DOHH2 (cell line): ENCODE results near the gene ALG9.

Experiments
- H3F3A ChIP-seq: fragments of 200-600 bp; sonication (generic), shearing (Covaris generic); 2 replicates; pipeline ENCODE4 v1.6.0; 2016; ENCODE audit warnings: antibody characterized with exemption, mild to moderate bottlenecking; ENCODE audit not compliant: control insufficient read depth, insufficient read depth
- H3K27ac ChIP-seq: fragments of 200-600 bp; sonication (generic); 2 replicates; pipeline ENCODE4 v1.5.1; 2014; ENCODE audit warnings: low read depth, mild to moderate bottlenecking, low read length, moderate library complexity
- H3K27me3 ChIP-seq: fragments of 200-600 bp; sonication (generic); 2 replicates; pipeline ENCODE4 v1.6.1; 2014; ENCODE audit warnings: mild to moderate bottlenecking, low read length, mixed read lengths; ENCODE audit not compliant: control insufficient read depth
- H3K36me3 ChIP-seq: fragments of 200-600 bp; sonication (generic); 2 replicates; pipeline ENCODE4 v1.6.1; 2014; ENCODE audit warnings: mild to moderate bottlenecking, low read length, moderate library complexity, mixed read lengths; ENCODE audit not compliant: control insufficient read depth
- H3K4me1 ChIP-seq: fragments of 200-600 bp; sonication (generic); 2 replicates; pipeline ENCODE4 v1.6.1; 2014; ENCODE audit warnings: mild to moderate bottlenecking, low read length, mixed read lengths; ENCODE audit not compliant: control insufficient read depth
- H3K4me2 ChIP-seq: fragments of 200-600 bp; sonication (generic); 2 replicates; pipeline ENCODE4 v1.6.0; 2014; ENCODE audit warnings: mild to moderate bottlenecking, low read length, moderate library complexity
- H3K4me3 ChIP-seq: fragments of 200-600 bp; sonication (generic); 2 replicates; pipeline ENCODE4 v1.5.1; 2014; ENCODE audit warnings: mild to moderate bottlenecking, low read length, mixed read lengths
- H3K79me2 ChIP-seq: fragments of 200-600 bp; sonication (generic); 2 replicates; pipeline ENCODE4 v1.6.1; 2014; ENCODE audit warnings: mild to moderate bottlenecking, low read length, mixed read lengths; ENCODE audit not compliant: control insufficient read depth
- H3K9me2 ChIP-seq: fragments of 200-600 bp; sonication (generic); replicated peaks from 2 replicates; pipeline ENCODE4 v1.6.1; 2014; ENCODE audit warnings: mild to moderate bottlenecking, low read length, mixed read lengths; ENCODE audit not compliant: control insufficient read depth
- H3K9me3 ChIP-seq: fragments of 200-600 bp; sonication (generic); 2 replicates; pipeline ENCODE4 v1.6.1; 2014; ENCODE audit warnings: antibody characterized with exemption, low read length, mixed read lengths; ENCODE audit not compliant: control insufficient read depth, insufficient read depth
- H4K20me1 ChIP-seq: fragments of 200-600 bp; sonication (generic); 2 replicates; pipeline ENCODE4 v1.6.0; 2014; ENCODE audit warnings: low read depth, mild to moderate bottlenecking, antibody characterized with exemption, low read length, moderate library complexity; ENCODE audit not compliant: control insufficient read depth, insufficient read depth
- EZH2phosphoT487 ChIP-seq: fragments of 200-600 bp; sonication (generic); IDR thresholded peaks from 2 replicates; pipeline ENCODE4 v1.6.1; 2017; ENCODE audit warnings: borderline replicate concordance, mild to moderate bottlenecking, antibody characterized with exemption, low read length, moderate library complexity, mixed read lengths
- TF ChIP-seq, protein P1 (sequence below): fragments of 200-600 bp; sonication (generic); IDR thresholded peaks from one replicate; pipeline ENCODE4 v1.5.1; 2014; ENCODE audit warnings: antibody characterized with exemption, mild to moderate bottlenecking, low read depth, low read length; ENCODE audit not compliant: poor library complexity, severe bottlenecking

The ALG9 gene

DNA sequence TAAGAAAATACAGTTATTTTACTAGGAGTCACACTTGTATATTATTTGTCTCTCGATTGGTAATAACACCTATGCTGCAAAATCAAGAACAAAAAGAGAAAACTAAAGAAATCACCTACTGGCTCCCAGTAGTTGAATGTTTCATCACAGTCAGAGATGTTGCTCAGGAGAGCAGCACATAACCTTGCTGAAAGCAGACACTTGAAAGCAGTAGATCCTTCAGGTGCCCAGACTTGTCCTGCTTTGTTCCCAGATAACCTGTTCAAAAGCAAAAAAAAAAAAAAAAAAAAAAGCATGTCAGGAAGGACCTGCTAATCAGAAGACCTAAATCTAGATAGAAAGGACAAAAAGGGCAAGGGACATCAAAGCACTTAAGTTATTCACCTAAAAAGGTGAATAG lies 1.3 kb downstream of the ALG9 start:
- no peaks in the 10 kb centered on the region for H4K20me1 ChIP-seq
- peaks cover 14% of the 10 kb centered on the region for H3K4me1 ChIP-seq
- peaks cover 19% of the 10 kb centered on the region for H3K79me2 ChIP-seq
- H3K27me3 ChIP-seq: no peaks in the 10 kb centered on the region
- no peaks in the 10 kb centered on the region for H3K9me3 ChIP-seq
- no peak overlapping the region for H3K27ac ChIP-seq
- peaks cover 39% of the 10 kb centered on the region for H3K36me3 ChIP-seq
- H3K9me2 ChIP-seq: no peaks in the 10 kb centered on the region
- H3K4me3 ChIP-seq: peak overlapping the region; percentile 95
- no peak for TF ChIP-seq EZH2phosphoT487
- peak overlapping the region; percentile 79 for H3K4me2 ChIP-seq
- peaks cover 8% of the 10 kb centered on the region for H3F3A ChIP-seq

DNA sequence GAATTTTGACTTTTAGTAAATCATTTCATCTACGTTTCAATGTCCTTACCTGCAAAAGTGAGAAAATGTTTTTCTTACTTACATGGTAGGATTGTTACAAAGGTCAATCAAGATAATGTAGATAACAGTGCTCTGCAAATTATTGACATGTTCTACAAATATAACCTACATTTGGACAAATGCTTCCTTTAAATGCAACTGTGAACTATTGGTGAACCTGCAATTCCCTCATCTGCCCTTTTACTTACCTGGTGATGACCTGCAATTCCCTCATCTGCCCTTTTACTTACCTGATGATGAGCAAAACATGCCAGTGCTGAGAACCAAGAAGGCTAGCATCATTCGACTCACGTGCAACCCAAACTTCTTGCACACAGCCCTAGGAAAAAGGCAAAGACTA lies 11.1 kb downstream of the ALG9 start:
- Histone ChIP-seq H3K27ac (no peak overlapping the region), H3K9me3 (no peaks in the 10 kb centered on the region), H4K20me1 (no peaks in the 10 kb centered on the region), H3K4me1 (no peaks in the 10 kb centered on the region), H3F3A (no peaks in the 10 kb centered on the region), H3K36me3 (peaks cover 54% of the 10 kb centered on the region), H3K4me2 (no peak overlapping the region), H3K27me3 (no peaks in the 10 kb centered on the region), H3K79me2 (no peaks in the 10 kb centered on the region), H3K4me3 (no peak overlapping the region), H3K9me2 (no peaks in the 10 kb centered on the region)
- TF ChIP-seq, protein P1, sequence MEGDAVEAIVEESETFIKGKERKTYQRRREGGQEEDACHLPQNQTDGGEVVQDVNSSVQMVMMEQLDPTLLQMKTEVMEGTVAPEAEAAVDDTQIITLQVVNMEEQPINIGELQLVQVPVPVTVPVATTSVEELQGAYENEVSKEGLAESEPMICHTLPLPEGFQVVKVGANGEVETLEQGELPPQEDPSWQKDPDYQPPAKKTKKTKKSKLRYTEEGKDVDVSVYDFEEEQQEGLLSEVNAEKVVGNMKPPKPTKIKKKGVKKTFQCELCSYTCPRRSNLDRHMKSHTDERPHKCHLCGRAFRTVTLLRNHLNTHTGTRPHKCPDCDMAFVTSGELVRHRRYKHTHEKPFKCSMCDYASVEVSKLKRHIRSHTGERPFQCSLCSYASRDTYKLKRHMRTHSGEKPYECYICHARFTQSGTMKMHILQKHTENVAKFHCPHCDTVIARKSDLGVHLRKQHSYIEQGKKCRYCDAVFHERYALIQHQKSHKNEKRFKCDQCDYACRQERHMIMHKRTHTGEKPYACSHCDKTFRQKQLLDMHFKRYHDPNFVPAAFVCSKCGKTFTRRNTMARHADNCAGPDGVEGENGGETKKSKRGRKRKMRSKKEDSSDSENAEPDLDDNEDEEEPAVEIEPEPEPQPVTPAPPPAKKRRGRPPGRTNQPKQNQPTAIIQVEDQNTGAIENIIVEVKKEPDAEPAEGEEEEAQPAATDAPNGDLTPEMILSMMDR: no peak
- TF ChIP-seq EZH2phosphoT487: no peak

DNA sequence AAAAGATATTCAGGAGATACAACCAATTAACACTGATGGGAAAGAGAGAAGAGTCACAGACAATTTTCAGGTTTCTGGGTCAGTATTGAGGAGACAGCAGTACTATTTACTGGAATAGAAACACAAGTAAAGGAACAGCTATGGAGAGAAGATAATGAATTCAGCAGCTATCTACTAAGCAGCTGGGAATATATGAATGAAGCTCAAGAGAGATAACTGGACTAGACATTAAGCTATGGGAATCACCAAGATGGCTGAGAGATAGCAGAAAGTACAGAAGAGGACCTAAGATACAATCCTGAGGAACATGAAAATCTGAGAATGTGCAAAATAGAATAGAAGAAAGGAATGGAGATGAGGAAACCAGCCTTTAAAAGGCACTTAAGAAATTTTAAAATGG lies 15.9 kb downstream of the ALG9 start:
- Histone ChIP-seq H3K27ac (no peak overlapping the region), H3K27me3 (no peaks in the 10 kb centered on the region), H3K4me3 (no peak overlapping the region), H3K79me2 (no peaks in the 10 kb centered on the region), H3K4me2 (no peak overlapping the region), H3K36me3 (peaks cover 63% of the 10 kb centered on the region), H4K20me1 (no peaks in the 10 kb centered on the region), H3F3A (no peaks in the 10 kb centered on the region), H3K9me3 (no peaks in the 10 kb centered on the region), H3K4me1 (no peaks in the 10 kb centered on the region), H3K9me2 (no peaks in the 10 kb centered on the region)
- no peak for TF ChIP-seq EZH2phosphoT487
- TF ChIP-seq, protein P1: no peak

DNA sequence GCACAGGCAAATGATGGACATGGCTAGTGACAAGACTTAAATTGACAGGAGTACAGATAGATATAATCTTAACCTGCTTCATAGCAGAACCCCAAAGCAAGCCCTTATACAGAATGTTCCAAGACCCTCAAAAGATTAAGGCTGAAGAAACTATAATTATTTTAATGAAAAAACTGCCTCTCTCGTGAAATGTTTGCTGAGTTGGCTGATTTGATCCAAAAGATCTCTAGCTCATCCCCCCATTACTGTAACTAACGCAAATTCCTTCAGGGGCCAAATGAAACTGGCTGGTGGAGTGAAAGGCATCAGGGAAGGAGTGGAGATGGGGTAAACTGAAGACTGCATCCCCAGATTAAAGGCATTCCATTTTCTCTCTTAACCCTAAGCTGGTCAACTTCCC lies 19.3 kb downstream of the ALG9 start:
- Histone ChIP-seq H3K36me3 (peaks cover 54% of the 10 kb centered on the region), H3K27me3 (no peaks in the 10 kb centered on the region), H3K9me3 (no peaks in the 10 kb centered on the region), H3F3A (no peaks in the 10 kb centered on the region), H3K27ac (no peak overlapping the region), H3K4me1 (no peaks in the 10 kb centered on the region), H3K79me2 (no peaks in the 10 kb centered on the region), H3K4me2 (no peak overlapping the region), H3K4me3 (no peak overlapping the region), H4K20me1 (no peaks in the 10 kb centered on the region), H3K9me2 (no peaks in the 10 kb centered on the region)
- TF ChIP-seq EZH2phosphoT487: no peak
- TF ChIP-seq, protein P1: no peak
